ELR (cell line): ENCODE measurements around the gene GALT.

Experiments used
- DNase-seq: peaks from one replicate; pipeline ENCODE4 v3.0.0-alpha.2; 2015; ENCODE audit warnings: low read depth

Gene GALT

GRCh38 chr9:34646211-34647083 is at the start of gene GALT:
TSS of gene GALT (plus strand) at chr9:34646675. CDS start at chr9:34646705, 30 bp downstream.
- peak; percentile 91 for DNase-seq

- no peak for DNase-seq
Measured at GRCh38 chr9:34599546-34599945, 46.9 kb upstream of the GALT start.

- no peak for DNase-seq
Measured at GRCh38 chr9:34600908-34601307, 45.6 kb upstream of the GALT start.

GRCh38 chr9:34601937-34602573 is 44.4 kb upstream of the GALT start:
- DNase-seq = no peak

GRCh38 chr9:34603610-34604231 is 42.8 kb upstream of the GALT start:
- DNase-seq = peak; percentile 80

- DNase-seq = no peak
Measured at GRCh38 chr9:34606190-34606589, 40.3 kb upstream of the GALT start.

- no peak for DNase-seq
Measured at GRCh38 chr9:34606905-34607304, 39.6 kb upstream of the GALT start.

GRCh38 chr9:34607331-34607730 is 39.1 kb upstream of the GALT start:
- DNase-seq = no peak

GRCh38 chr9:34610434-34611206 is 35.9 kb upstream of the GALT start:
- no peak for DNase-seq

GRCh38 chr9:34611251-34611810 is 35.1 kb upstream of the GALT start:
- DNase-seq = no peak

- peak; percentile 90 for DNase-seq
Measured at GRCh38 chr9:34611811-34612787, 34.4 kb upstream of the GALT start, which contains the start of gene RPP25L. TSS of gene RPP25L (minus strand) at chr9:34612097. CDS start at chr9:34611296, 801 bp downstream.

GRCh38 chr9:34612788-34613390 is 33.6 kb upstream of the GALT start:
- DNase-seq = peak; percentile 88

GRCh38 chr9:34615132-34615531 is 31.3 kb upstream of the GALT start:
- DNase-seq = no peak

GRCh38 chr9:34620061-34620994 is 26.1 kb upstream of the GALT start, which contains the start of gene DCTN3:
TSS of gene DCTN3 (minus strand) at chr9:34620495. CDS start at chr9:34620464, 31 bp downstream.
- DNase-seq = peak; percentile 98

GRCh38 chr9:34623374-34624235 is 22.9 kb upstream of the GALT start:
- no peak for DNase-seq

- DNase-seq = no peak
Measured at GRCh38 chr9:34624475-34625185, 21.8 kb upstream of the GALT start.

- DNase-seq = no peak
Measured at GRCh38 chr9:34625186-34625486, 21.3 kb upstream of the GALT start.
